ENCODE data around the gene PTK7.

The PTK7 gene

DNA sequence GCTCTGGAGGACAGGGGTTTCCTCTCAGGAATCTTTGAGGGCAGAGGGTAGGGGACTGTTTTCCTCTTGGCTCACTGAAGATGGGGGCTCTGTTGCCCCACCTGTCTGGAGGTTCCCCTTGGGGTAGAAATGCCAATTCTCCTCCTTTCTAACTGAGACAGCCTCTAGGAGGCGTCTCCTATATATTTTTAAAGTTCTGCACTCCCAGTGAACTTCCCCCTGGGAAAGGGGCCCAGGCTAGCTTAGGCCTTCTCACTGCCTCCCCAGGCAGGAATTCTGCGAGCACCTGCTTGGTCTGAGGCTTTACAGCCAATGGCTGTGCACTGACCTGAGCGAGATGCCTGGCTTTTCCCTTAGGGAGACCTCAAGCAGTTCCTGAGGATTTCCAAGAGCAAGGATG, 70.1 kb downstream of the PTK7 start:
- DNase-seq (ENCODE audit: low read depth in 2 of 2), result no peak

DNA sequence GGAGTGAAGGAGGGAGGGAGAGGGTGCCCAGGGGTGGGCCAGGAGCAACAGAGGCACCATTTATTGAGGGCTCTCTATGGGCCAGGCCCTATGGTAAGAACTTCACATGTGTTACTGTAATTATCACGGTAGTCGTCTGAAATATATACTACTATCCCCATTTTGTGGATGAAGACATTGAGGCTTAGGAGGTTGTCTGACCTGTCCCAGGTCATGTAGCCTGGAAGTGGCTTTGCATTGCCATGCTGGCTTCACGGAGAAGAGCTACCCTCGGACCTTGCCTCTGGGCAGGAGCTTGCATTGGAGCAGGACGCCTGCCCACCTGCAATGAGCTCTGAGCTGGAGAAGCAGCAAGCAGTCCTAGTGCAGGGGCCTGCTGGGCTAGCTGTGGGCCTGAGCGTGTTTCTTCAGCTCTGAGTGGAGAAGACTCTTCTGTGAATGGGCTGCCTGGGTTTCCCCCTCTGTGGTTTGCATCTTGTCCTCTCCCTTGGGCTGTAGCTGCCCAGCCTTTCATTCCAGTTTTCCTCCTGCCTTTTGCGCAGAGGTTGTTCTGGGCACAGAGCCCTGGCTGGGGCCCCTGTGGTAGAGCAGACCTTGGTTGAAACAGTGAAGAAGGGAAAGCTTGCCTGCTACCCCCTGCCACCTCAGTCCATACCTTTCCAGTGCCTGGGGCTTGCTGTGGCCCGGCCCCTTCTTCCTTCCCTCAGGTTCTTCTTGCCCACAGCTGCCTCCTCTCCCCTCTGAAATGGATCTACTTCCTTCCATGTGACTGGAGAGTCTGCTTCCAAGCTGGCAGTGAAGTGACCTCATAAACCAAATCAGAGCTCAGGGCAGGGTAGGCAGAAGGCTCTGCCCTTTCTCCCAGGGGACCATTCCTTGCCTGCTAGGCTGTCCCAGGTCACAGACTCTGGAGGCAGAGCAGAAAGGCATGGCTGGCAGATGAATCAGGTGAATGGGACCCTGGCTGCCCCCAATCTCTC, 70.9 kb downstream of the PTK7 start:
- DNase-seq (ENCODE audit: low read depth in 2 of 2), result no peak

DNA sequence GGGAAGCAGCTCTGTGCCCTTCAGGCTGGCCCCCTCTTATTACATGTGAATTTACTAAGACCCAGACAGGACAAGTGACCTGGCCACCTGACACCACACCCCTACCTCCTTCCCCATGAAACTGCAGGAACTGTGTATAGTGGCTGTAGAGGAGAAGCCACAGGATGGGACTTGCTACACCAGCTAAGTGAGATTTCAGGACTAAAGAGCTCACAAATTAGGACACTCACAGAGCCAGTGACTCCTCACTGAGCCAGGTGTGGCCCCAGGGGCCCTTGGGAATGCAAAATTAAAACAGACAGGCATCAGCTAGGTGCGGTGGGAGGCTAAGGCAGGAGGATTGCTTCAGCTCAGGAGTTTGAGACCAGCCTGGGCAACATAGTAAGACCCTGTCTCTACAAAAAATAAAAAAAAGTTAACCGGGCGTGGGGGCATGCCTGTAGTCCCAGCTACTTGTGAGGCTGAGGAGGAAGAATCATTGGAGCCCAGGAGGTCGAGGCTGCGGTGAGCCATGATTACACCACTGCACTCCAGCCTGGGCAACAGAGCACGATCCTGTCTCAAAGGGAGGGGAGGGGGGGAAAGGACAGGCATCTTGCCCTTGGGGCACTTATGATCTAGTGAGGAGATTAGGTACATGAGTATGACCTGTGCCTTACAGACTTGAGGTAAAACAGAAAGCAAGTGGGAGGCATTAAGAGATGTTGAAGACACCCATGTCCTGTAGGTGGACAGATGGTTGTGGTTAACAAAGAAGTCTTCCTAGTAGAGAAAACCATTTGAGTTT, 71.8 kb downstream of the PTK7 start:
- no peak for DNase-seq (ENCODE audit: low read depth in 2 of 2)

DNA sequence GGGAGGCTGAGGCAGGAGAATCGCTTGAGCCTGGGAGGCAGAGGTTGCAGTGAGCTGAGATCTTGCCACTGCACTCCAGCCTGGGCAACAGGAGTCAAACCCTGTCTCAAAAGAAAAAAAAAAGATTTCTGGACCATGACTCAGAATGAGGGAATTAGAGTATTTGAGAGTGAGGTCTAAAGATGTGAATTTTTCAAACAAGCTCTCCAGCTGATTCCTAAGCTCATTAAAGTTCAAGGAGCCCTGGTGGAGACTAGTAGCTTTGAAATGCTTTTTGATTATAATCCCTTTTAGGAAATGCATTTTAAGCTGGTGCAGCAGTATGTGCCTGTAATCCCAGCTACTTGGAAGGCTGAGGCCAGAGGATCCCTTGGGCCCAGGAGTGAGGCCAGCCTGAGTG, 73.2 kb downstream of the PTK7 start:
- DNase-seq (ENCODE audit: low read depth in 2 of 2), result no peak

GRCh38 chr6:43150051-43150751, 74.1 kb downstream of the PTK7 start:
- DNase-seq (ENCODE audit: low read depth in 2 of 2), result no peak

GRCh38 chr6:43159599-43159998, 83.5 kb downstream of the PTK7 start:
- DNase-seq (ENCODE audit: low read depth in 2 of 2), result no peak

- no peak for DNase-seq (ENCODE audit: low read depth in 2 of 2)
These were observed 87.8 kb downstream of the PTK7 start for GRCh38 chr6:43163899-43164298.

GRCh38 chr6:43170417-43170930, 94.4 kb downstream of the PTK7 start:
- no peak for DNase-seq (ENCODE audit: low read depth in 2 of 2)

DNA sequence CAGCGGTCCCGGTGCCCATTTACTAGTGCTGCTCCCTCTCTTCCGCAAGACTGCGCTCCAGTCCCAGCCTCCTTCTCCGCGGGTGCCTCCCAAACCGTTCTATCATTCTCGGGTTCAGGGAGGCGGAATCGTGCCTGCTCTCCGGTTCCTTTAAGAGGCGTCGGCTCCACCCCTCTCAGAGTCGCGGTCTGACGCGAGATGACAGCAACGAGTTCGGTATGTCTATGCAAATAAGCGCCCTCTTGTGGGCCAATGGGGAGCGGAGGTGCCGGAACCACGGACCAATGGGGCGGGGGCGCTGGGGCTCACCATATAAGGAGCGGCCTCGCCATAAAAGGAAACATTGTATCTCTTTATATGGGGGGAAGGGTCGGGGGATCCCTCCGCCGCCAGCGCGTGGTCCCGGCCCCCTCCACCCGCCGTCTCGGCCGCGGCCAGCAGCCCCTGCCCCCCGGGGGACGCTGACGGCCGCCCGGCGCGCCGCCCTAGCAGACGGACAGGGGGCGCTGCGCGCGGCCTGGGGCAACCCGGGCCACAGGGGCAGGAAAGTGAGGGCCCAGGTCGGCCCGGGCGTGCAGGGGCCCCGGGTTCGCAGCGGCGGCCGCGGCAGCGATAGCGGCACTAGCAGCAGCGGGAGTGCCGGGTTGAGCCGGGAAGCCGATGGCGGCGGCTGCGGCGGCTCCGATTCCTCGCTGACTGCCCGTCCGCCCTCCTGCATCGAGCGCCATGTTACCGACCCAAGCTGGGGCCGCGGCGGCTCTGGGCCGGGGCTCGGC, 95.0 kb downstream of the PTK7 start, which contains the start of gene SRF:
TSS of gene SRF (plus strand) at position 339 of the 776 bp plus-strand sequence. CDS start at position 727, 388 bp downstream.
- peak; percentile 97 to 98 for DNase-seq (ENCODE audit: low read depth in 2 of 2)

- peak in 1 of 2 donors; percentile 34 for DNase-seq (ENCODE audit: low read depth in 2 of 2)
These were observed 95.6 kb downstream of the PTK7 start for GRCh38 chr6:43171707-43172103.

- peak; percentile 24 to 51 for DNase-seq (ENCODE audit: low read depth in 2 of 2)
These were observed 96.2 kb downstream of the PTK7 start for GRCh38 chr6:43172104-43173007.

DNA sequence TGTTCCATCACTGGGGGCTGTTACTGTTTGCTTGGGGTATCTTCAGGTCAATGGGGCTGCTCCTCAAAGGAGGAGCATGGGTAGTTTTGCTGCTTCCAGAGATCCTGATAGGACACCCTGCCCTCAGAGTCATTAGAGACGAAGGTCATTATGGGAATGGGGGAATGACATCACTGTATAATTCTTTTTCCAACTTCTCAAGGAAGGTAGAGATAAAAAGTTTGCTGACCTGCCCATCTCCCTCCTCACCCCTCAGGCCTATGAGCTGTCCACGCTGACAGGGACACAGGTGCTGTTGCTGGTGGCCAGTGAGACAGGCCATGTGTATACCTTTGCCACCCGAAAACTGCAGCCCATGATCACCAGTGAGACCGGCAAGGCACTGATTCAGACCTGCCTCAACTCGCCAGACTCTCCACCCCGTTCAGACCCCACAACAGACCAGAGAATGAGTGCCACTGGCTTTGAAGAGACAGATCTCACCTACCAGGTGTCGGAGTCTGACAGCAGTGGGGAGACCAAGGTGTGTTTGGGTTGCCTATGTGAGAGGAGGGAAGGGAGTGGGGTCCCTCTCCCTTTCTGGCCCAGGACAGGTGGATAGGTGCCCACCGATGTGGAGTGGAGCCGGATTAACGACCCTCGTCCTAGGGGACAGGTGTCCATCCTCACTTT, 97.6 kb downstream of the PTK7 start:
- DNase-seq (ENCODE audit: low read depth in 2 of 2), result no peak

- peak; percentile 74 to 89 for DNase-seq (ENCODE audit: low read depth in 2 of 2)
These were observed 98.4 kb downstream of the PTK7 start for GRCh38 chr6:43174263-43175112.

- DNase-seq (ENCODE audit: low read depth in 2 of 2), result no peak
These were observed 99.7 kb downstream of the PTK7 start for GRCh38 chr6:43175676-43176422.

- DNase-seq (ENCODE audit: low read depth in 2 of 2), result no peak
These were observed 100.3 kb downstream of the PTK7 start for GRCh38 chr6:43176423-43176786.

DNA sequence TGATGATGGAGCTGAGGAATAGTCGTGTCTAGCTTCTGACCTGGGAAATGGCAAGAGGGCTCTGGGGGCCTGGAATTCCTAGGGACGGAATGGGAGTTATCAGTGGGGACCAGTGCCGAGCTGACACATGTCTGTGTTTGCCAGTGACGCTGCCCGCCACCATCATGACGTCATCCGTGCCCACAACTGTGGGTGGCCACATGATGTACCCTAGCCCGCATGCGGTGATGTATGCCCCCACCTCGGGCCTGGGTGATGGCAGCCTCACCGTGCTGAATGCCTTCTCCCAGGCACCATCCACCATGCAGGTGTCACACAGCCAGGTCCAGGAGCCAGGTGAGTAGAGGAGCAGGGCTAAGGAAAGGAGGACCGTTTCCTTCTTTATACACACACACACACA, 102.0 kb downstream of the PTK7 start:
- DNase-seq (ENCODE audit: low read depth in 2 of 2), result no peak

GRCh38 chr6:43178951-43179830, 103.1 kb downstream of the PTK7 start:
- no peak for DNase-seq (ENCODE audit: low read depth in 2 of 2)
